Calu3 (cell line): ENCODE results near the gene NPAS3. TPM values are rescaled to one million over a fixed set of nuclear protein-coding genes. Genes with fewer than 3 reads are reported as not detected.

ENCODE experiments used
- BruUV-seq: library from RNA; stranded (reverse); fragments of 400-500 nt; replicated peaks from 2 replicates; lab custom pipeline; 2021; lab: Mats Ljungman, UMichigan
- CTCF ChIA-PET: fragments of 300-600 bp; sonication (Branson Sonifier 250); formaldehyde crosslinking; loops from one replicate; lab custom pipeline; 2022; ENCODE audit warnings: antibody characterized with exemption; lab: Charles Lee
- DNase-seq: peaks from one replicate; pipeline ENCODE4 v3.0.0; 2022
- H3K27ac Mint-ChIP-seq: one replicate; pipeline ENCODE4 v1.8.0; 2022; ENCODE audit warnings: mixed read lengths; ENCODE audit not compliant: unreplicated experiment
- H3K27me3 Mint-ChIP-seq: one replicate; pipeline ENCODE4 v1.8.0; 2022; ENCODE audit warnings: mixed read lengths; ENCODE audit not compliant: unreplicated experiment
- H3K36me3 Mint-ChIP-seq: one replicate; pipeline ENCODE4 v1.8.0; 2022; ENCODE audit warnings: mild to moderate bottlenecking, moderate library complexity, mixed read lengths; ENCODE audit not compliant: insufficient read depth, unreplicated experiment
- H3K4me1 Mint-ChIP-seq: one replicate; pipeline ENCODE4 v1.8.0; 2022; ENCODE audit warnings: mild to moderate bottlenecking, low read depth, mixed read lengths; ENCODE audit not compliant: unreplicated experiment
- H3K4me3 Mint-ChIP-seq: one replicate; pipeline ENCODE4 v1.8.0; 2022; ENCODE audit warnings: mild to moderate bottlenecking, low read depth, moderate library complexity, mixed read lengths; ENCODE audit not compliant: unreplicated experiment
- H3K9me3 Mint-ChIP-seq: one replicate; pipeline ENCODE4 v1.8.0; 2022; ENCODE audit warnings: low read depth, mixed read lengths; ENCODE audit not compliant: unreplicated experiment
- intact Hi-C: fragments of 100-400 bp; cut with micrococcal nuclease; formaldehyde crosslinking; loops from one replicate; pipeline ENCODE4 v1.10.0; 2022; ENCODE audit not compliant: unreplicated experiment
- total RNA-seq: library from RNA; stranded (reverse); gene quantifications from 2 replicates; pipeline ENCODE4 v1.2.3, GENCODE V29; 2022
- TF ChIP-seq, protein P1 (sequence below): fragments of 200-600 bp; IDR thresholded peaks from one replicate; pipeline ENCODE4 v1.8.0; 2022; ENCODE audit warnings: antibody characterized with exemption; ENCODE audit not compliant: unreplicated experiment

NPAS3 gene
- total RNA-seq, 1 experiment from 2014 or later = not detected

DNA sequence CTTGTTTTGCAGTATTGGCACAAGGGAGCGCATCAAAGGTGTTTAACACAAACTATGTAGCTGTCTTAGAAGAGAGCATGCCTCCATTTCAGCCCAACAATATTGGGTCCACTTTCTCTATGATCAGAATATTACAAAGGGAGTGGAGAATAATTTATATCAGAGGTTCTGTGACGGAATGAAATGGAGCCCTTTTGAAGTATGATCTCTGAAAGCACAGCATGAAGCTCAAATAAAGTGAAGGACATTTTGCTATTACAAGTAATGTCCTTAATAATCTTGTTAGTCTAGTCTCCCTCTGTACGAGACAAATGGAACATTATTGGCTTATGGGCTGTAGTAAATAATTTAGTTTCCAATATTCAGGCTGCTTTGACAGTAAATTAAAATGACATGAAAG, 302.7 kb downstream of the NPAS3 start:
- H3K36me3 Mint-ChIP-seq = no peaks in the 10 kb centered on the region
- no peaks in the 10 kb centered on the region for H3K4me1 Mint-ChIP-seq
- DNase-seq = no peak
- H3K27me3 Mint-ChIP-seq = no peaks in the 10 kb centered on the region
- TF ChIP-seq, protein P1, sequence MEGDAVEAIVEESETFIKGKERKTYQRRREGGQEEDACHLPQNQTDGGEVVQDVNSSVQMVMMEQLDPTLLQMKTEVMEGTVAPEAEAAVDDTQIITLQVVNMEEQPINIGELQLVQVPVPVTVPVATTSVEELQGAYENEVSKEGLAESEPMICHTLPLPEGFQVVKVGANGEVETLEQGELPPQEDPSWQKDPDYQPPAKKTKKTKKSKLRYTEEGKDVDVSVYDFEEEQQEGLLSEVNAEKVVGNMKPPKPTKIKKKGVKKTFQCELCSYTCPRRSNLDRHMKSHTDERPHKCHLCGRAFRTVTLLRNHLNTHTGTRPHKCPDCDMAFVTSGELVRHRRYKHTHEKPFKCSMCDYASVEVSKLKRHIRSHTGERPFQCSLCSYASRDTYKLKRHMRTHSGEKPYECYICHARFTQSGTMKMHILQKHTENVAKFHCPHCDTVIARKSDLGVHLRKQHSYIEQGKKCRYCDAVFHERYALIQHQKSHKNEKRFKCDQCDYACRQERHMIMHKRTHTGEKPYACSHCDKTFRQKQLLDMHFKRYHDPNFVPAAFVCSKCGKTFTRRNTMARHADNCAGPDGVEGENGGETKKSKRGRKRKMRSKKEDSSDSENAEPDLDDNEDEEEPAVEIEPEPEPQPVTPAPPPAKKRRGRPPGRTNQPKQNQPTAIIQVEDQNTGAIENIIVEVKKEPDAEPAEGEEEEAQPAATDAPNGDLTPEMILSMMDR = no peak
- BruUV-seq = no TSS peak
- CTCF ChIA-PET = no interaction called here
- intact Hi-C loops = no loop called here
- H3K4me3 Mint-ChIP-seq = no peak overlapping the region
- H3K27ac Mint-ChIP-seq = no peak overlapping the region
- H3K9me3 Mint-ChIP-seq = no peaks in the 10 kb centered on the region

DNA sequence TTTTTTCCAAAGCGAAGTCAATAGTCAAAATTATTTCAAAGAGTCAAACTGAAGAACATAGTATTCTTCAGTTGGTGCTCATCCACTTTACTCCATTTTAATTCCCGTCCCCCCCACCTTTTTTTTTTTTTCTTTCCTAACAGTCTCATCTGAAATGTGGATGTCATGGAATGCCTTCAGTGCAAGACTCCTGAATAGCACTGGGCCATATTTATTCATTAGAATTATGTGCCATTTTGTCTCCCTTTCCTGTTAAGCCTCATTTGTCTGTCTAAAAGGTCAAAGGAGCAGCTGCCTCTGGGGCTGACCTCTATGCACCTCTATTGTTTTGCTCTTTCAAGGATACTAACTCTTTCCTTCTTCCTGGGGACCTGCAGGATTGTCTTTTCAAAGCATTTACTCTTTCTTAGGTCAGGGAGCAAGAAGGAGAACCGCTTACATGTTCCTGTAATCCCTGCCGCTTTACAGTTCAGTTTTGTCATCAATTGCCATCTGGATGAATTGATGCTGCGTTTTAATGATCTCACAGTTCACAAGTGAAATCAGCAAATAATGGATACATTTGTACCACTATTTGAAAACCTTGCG, 310.6 kb downstream of the NPAS3 start:
- CTCF ChIA-PET = no interaction called here
- H3K9me3 Mint-ChIP-seq = no peaks in the 10 kb centered on the region
- H3K36me3 Mint-ChIP-seq = no peaks in the 10 kb centered on the region
- TF ChIP-seq, protein P1 = no peak
- H3K4me3 Mint-ChIP-seq = no peak overlapping the region
- no peaks in the 10 kb centered on the region for H3K4me1 Mint-ChIP-seq
- H3K27me3 Mint-ChIP-seq = peaks cover 16% of the 10 kb centered on the region
- DNase-seq = no peak
- no TSS peak for BruUV-seq
- intact Hi-C loops = no loop called here
- no peak overlapping the region for H3K27ac Mint-ChIP-seq

DNA sequence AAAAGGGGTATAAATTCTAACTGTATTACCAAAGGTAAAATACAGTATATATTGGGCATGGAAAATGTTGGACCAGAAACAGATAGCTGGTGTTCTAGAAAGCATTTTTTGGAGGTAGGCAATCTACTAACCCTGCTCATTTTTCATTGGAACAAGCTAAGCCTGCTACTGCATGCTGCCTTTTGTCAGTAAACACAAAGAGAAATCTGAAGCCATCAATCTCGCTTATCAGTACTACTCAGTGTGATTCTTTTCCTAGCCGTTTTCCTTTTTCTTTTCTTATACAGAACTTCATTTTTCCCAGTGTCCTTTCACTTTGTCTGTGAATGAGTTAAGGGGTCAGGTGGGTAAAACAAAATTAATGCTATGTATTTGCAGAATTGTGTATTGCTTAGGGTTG, 312.3 kb downstream of the NPAS3 start:
- intact Hi-C loops = no loop called here
- H3K4me1 Mint-ChIP-seq = no peaks in the 10 kb centered on the region
- no peaks in the 10 kb centered on the region for H3K36me3 Mint-ChIP-seq
- TF ChIP-seq, protein P1 = no peak
- no peaks in the 10 kb centered on the region for H3K9me3 Mint-ChIP-seq
- peaks cover 16% of the 10 kb centered on the region for H3K27me3 Mint-ChIP-seq
- no peak overlapping the region for H3K4me3 Mint-ChIP-seq
- no TSS peak for BruUV-seq
- no peak overlapping the region for H3K27ac Mint-ChIP-seq
- no peak for DNase-seq
- CTCF ChIA-PET = no interaction called here

DNA sequence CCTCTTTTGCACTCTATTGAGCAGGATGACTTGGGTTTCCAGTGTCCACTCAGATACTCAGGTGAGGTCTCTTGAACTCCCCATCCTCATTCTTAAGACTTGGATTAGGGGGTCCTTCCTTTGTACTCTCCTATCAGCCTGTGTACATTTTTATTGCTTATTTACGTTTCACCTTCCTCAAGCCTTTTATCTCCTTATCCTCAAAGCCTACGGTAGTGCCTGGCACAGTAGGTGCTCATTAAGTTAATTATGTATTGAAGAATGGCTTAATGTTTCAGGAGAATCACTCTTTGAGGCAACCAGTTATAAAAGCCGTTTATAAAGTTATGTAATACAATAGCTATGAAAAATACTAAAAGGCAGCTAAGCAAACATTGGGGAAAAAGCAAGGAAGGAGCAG, 315.7 kb downstream of the NPAS3 start:
- intact Hi-C loops = no loop called here
- BruUV-seq = no TSS peak
- no peak for DNase-seq
- TF ChIP-seq, protein P1 = no peak
- Mint-ChIP-seq H3K4me1 (no peaks in the 10 kb centered on the region), H3K27me3 (peaks cover 11% of the 10 kb centered on the region), H3K4me3 (no peak overlapping the region), H3K27ac (no peak overlapping the region), H3K36me3 (no peaks in the 10 kb centered on the region), H3K9me3 (no peaks in the 10 kb centered on the region)
- CTCF ChIA-PET = interaction anchor here (1.3 kb wide), 1 partner anchor 12 kb away, joined by 3 read pairs; no protein-coding TSS in a partner anchor
